KOPT-K1 (cell line): ENCODE results near the gene ADSL.
A peak's percentile ranks its signal among the peaks of the same experiment; 100 is the strongest.

Experiments
- H3K27ac ChIP-seq: fragments of 200-600 bp; sonication (generic); 2 replicates; pipeline ENCODE4 v1.5.1; 2016; ENCODE audit warnings: antibody characterized with exemption, mild to moderate bottlenecking, low read depth, low read length; ENCODE audit not compliant: poor library complexity, severe bottlenecking
- H3K36me3 ChIP-seq: fragments of 200-600 bp; sonication (generic); 2 replicates; pipeline ENCODE4 v1.5.1; 2017; ENCODE audit warnings: antibody characterized with exemption, mild to moderate bottlenecking, low read length, moderate library complexity; ENCODE audit not compliant: insufficient read depth
- H3K9me3 ChIP-seq: fragments of 200-600 bp; sonication (generic); 2 replicates; pipeline ENCODE4 v1.5.1; 2017; ENCODE audit warnings: antibody characterized with exemption, low read length, mild to moderate bottlenecking; ENCODE audit not compliant: insufficient read depth, poor library complexity, severe bottlenecking

ADSL gene

DNA sequence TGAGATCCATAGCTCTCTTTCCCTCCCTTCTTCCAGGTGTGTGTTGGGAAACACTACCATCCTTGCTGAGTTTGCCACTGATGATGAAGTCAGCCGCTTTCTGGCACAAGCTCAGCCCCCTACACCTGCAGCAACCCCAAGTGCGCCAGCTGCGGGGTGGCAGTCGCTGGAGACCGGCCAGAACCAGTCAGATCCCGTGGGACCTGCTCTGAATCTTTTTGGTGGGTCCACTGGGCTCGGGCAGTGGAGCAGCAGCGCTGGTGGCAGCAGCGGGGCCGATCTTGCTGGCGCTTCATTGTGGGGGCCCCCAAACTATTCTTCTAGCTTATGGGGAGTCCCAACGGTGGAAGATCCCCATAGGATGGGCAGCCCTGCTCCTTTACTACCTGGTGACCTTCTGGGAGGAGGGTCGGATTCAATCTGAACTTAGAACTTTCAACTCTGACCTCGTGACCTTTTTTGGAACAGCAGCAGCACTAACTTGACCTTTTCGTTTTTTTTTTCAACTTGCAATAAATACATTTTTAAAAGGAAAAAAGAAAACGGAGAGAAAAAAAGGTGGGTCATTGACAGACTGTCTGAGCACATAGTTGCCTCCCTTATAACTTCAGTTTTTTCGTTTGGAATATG lies 23.4 kb upstream of the ADSL start:
- Histone ChIP-seq H3K36me3 (peaks cover 55% of the 10 kb centered on the region), H3K27ac (peak overlapping the region; percentile 96), H3K9me3 (no peaks in the 10 kb centered on the region)

DNA sequence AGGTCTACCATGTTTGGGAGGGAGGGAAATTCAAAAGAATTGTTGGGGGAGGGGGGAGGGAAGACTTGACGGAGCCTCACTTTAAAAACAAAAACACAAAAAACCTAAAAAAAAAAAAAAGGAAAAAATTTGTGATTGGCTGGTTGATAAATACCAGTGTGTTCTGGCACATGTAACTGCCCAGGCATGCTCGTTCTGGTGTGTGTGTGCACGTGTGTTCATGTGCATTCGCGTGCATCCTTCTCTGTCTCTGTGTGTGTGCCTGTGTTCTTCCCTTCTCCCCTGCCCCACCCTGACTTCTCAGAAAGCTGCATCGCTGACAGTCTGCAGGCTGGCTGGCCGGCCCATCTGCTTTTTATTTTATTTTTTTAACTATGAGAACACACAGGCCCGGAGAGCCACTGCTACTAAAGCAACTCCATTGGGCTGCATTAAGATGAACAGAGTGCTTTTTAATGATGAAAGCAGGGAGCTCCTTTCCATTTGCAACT lies 22.6 kb upstream of the ADSL start:
- H3K27ac ChIP-seq, result peak overlapping the region; percentile 96
- H3K36me3 ChIP-seq, result peaks cover 47% of the 10 kb centered on the region
- H3K9me3 ChIP-seq, result no peaks in the 10 kb centered on the region

DNA sequence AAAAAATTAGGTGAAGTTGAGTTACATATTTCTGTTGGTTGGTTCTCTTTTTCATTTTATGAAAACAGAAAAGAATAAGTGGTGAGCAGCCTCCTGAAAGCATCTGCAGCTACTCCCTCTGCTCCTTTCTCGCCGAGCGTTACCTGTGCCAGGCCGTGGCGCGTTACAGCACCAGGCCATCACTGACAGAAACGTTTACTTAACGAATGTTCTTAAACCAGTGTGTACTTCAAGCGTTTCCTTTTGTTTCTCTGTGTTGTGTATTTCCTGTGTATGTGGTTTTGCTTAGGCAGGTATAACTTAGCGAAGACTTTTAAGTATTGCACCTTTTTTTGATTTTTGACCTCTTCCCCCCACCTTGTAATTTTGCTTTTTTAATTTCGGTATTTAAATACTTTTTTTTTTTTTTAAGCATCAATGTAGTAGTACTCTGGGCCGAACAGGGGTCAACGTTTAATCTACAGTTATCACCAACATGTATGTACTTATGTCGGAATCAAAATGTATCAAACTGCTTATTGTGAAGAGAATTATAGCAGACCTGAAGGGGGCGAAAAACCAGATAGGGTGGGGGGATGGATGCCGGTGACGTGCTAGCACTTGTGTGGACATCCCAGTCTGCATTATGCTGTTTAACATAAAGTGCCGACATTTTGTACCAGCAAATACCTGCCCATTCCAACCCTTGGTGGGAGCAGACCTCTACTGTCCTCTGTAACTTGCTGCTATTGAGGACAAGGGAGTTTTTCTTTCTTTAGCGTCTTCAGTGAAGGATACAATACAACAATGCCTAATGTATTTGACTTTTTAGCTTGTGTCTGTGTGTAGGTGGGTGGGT lies 21.6 kb upstream of the ADSL start:
- no peaks in the 10 kb centered on the region for H3K9me3 ChIP-seq
- peak overlapping the region; percentile 96 for H3K27ac ChIP-seq
- peaks cover 45% of the 10 kb centered on the region for H3K36me3 ChIP-seq

DNA sequence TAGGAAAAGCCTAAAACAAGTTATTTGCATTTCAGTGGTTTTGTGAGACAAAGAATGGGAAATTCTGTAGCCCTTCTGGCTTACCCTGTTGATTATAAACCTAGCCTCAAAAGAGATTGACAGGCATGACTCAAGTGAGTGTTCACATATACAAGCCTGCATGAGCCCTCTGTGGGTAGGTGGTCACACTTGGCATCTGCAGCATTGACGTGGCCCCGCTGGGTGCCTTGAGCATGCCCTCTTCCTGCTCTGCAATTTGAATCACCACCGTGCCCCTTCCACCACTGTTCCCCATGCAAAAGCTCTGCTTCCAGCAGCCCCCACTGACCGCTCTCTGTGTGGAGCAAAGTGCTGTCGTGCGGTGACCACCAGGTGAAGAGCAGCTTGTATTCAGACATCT lies 21.0 kb upstream of the ADSL start:
- no peaks in the 10 kb centered on the region for H3K9me3 ChIP-seq
- peaks cover 42% of the 10 kb centered on the region for H3K36me3 ChIP-seq
- H3K27ac ChIP-seq, result peak overlapping the region; percentile 96

DNA sequence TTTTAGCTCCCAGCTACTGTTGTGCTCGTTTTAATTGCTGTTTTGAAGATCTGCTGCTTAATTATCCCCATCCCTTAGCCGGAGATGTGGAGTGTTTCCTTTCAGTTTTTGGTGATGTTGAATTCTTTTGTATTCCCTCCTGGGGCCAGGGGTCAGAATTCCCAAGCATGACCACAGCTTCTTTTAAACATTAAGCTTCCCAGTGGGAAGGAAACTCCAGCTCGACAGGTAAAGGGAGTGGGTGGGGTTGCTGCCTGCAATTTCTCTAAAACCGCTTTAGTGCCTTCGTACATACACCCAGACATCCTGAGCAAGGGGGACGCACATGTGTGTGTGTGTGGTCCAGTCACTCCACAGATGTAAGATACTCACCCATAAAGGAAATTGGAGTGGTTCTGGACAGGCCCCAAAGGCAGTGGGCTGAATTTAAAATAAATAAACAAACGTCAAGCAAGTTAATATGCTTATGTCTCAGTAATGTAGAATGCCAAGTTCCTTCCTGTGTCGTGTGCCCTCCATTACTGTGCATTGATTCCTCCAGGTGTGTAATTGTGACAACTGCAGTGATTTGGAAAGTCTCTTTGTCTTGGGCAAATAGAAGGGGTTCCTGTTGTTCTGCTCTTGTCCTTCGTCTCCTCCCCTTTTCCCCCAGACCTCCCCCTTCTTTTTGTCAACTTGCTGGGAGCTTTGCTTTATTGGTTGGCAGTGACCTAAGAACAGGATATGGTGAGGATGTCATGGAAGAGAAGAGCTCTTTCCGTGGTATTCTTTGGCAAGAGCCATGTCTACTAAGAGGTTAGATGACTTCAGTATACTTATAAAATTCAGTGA lies 19.2 kb upstream of the ADSL start:
- Histone ChIP-seq H3K9me3 (no peaks in the 10 kb centered on the region), H3K36me3 (peaks cover 31% of the 10 kb centered on the region), H3K27ac (peak overlapping the region; percentile 17)

DNA sequence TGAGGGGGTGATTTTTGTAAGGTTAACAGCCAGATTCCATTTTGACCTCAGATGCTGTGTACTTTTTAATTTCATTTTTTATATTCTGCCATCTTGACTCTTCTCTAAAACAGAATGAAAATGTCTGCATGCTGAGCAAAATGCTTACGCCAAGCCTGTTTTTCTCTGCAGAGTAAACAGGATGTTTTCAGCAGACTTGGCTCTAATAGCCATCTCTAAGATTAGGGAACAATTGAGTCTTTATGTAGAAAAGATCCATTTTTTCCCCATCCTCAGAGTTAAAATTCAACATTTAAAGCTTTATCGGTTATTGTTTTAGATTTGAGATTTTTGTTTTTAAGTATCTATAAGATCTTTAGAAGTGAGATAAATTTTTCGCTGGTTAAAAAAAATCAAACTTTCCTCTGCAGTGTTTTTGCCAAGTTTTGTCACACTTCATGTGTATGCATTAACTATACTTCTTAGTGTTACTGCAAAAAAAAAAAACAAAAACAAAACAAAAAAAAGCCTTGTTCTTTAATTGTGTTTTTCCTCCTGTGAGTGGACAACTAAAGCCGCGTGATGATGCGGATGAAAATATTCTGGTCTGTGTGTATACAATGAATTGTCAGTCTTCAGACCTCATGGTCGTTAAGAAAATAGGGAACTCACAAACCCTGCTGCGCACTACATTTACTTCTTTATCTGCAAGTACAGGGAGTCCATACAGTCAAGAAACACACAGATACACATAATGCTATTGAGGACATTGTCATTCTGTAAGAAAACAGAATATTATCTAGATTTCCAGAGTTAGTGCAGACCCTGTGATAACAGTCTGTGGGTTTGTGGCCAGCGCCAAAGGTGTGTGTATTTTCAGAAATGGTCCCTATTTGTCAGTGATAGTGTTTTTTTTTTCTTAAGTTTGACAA lies 17.5 kb upstream of the ADSL start:
- 0 out of 2 replicates have a peak, but pooled peaks cover 23% of the 10 kb centered on the region for H3K36me3 ChIP-seq
- peak overlapping the region; percentile 67 for H3K27ac ChIP-seq
- no peaks in the 10 kb centered on the region for H3K9me3 ChIP-seq

DNA sequence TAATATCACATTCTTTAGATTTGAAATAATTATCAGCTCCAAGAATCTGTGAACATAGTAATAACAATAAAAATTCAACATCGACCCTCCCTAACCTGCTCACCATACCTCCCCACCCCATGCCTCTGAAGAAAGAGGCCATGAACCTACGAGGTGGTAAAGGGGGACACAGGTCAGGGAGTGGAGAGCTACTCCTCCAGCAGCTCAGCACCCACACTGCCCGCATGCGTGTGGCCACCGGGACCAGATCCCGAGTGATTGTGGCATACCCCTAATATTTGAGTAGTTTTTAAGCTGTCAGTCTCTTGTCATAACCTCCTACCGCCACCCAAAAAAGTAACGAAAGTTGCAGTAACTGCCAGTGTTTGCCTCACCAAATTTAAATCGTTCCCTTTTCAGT lies 16.8 kb upstream of the ADSL start:
- H3K9me3 ChIP-seq, result no peaks in the 10 kb centered on the region
- H3K27ac ChIP-seq, result peak overlapping the region; percentile 67
- H3K36me3 ChIP-seq, result 0 out of 2 replicates have a peak, but pooled peaks cover 23% of the 10 kb centered on the region

DNA sequence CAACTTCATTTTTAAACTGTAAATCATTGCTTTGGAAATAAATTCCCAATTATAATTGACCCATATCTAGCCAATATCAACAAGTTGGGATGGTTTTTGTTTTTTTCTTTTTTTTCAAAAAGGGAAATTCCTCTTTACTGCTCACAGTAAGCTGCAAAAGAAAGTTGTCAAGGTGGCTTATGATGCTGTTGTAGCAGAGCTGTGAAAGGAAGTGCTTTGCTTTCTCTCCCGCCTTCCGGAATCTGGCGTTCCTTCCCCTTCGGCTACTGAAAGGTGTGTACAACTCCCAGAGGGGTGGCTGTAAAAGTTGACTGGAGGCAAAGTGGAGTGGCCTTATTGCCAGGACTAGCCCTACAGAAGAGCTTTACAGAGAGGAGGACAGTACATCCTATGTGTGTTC lies 16.2 kb upstream of the ADSL start:
- 0 out of 2 replicates have a peak, but pooled peaks cover 23% of the 10 kb centered on the region for H3K36me3 ChIP-seq
- H3K27ac ChIP-seq, result peak overlapping the region; percentile 67
- no peaks in the 10 kb centered on the region for H3K9me3 ChIP-seq

DNA sequence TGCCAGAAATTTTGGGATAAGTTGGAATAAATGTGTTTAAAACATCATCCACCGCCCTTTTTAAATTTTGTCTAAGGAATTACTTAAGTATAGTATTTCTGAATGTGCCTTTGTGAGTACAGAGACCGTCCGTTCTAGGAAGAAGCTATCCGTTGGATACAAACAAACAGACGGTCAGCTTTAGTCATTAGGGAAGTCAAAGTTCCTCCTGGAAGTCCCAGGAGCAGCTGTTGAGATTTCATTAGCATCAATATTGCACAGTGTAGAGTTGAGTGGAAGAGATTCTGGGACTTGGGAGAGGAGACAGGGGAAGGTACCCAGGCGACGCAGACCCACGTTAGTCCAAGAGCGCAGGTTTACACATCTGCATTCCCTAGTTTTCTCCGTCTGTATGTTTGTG lies 15.7 kb upstream of the ADSL start:
- H3K9me3 ChIP-seq, result no peaks in the 10 kb centered on the region
- no peak overlapping the region for H3K27ac ChIP-seq
- H3K36me3 ChIP-seq, result 0 out of 2 replicates have a peak, but pooled peaks cover 23% of the 10 kb centered on the region

DNA sequence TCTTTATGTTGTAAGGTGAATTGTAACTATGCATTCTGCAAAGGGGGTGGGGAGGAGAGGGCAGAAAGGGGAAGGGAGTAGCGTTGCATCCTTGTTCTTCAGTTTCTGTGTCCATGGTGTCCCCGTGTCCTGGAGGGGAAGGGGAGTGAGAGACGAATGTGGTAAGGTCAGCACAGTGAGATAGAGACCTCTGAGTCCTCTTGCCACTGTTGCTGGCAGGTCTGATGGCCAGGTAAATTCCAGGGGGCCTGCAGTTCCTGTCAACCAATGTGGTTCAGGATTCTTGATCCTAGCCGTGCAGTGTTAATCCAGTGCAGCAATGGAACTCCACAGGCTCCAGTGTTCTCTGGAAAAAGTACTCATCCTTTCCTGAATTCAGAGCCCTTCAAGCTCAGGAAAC lies 14.6 kb upstream of the ADSL start:
- H3K9me3 ChIP-seq, result no peaks in the 10 kb centered on the region
- H3K27ac ChIP-seq, result peak overlapping the region; percentile 24
- 0 out of 2 replicates have a peak, but pooled peaks cover 20% of the 10 kb centered on the region for H3K36me3 ChIP-seq

DNA sequence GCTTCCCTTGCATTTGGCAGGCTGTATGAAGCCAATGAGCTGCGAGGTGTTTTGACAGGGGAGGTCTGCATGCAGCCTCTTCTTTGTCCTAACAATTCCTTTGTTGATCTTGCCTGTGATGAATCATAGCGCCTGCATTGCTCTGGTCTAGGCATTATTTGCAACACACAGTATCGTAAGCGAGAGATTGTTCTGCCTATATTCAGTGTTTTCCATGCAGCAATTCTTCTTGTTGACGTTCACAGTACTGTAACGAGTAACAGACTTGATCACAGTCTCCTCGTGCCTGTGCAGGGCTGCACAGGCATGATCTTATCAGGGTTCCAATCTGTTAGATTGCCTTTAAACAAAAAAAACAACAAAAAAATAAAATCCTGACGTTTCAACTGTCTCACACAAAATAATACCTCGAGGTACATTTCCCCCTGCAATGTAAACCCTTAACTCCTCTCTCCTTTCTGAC lies 13.9 kb upstream of the ADSL start:
- Histone ChIP-seq H3K9me3 (no peaks in the 10 kb centered on the region), H3K27ac (peak overlapping the region; percentile 24), H3K36me3 (0 out of 2 replicates have a peak, but pooled peaks cover 16% of the 10 kb centered on the region)

DNA sequence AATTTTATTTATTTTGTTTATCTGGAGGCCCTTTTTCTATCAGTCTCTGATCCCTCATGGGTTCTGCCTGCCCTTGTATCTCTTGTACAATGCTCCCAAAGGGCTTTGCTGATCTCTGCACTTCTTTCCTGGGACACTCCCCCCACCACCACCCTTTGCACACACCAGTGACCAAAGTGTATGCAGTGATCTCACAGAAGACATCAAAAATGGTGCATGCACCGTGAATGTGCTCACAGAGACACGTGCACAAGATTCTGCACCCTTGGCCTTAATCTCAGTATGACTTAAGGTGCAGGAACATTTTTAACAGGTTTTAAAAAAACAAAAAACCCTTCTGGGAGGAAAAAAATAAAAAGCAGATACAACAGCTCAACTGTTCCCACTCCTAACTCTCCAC lies 12.2 kb upstream of the ADSL start:
- H3K9me3 ChIP-seq, result no peaks in the 10 kb centered on the region
- peak overlapping the region; percentile 6 for H3K27ac ChIP-seq
- H3K36me3 ChIP-seq, result 0 out of 2 replicates have a peak, but pooled peaks cover 21% of the 10 kb centered on the region

DNA sequence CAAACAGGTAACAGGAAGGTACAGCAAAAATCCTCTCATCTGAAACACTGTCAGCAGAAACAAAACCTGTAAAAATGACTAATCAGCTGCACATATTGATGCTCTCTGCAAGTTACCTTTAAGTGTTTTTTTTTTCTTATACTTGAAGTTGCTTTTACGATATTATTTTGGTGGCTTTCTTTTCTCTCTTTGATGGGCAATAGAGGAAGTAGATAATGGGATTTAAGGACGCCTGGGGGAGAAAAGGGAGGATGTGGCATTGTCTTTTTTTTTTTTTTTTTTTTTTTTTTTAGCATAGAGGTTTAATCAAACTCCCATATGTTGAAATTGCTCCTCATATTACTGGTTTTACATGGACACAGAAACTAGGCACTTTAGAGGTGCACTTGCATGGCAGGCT lies 11.4 kb upstream of the ADSL start:
- peak overlapping the region; percentile 6 for H3K27ac ChIP-seq

DNA sequence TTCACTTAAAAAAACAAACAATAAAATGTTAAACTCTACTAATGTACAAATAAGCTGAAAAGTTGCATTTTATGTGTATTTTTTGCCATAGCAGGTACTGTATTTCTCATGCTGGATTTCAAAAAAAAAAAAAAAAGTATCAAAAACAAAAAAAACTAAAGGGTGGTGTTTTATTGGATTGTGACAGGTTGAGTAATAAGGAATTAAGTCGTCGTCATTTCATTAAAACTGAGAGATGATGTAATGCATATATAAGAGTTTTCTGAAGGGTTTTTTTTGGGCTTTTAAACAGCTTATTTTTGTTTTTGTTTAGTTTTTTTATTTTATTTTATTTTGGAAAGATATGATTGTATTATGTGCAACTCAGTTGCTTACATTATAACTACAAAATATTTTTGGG lies 10.9 kb upstream of the ADSL start:
- 0 out of 2 replicates have a peak, but pooled peaks cover 17% of the 10 kb centered on the region for H3K36me3 ChIP-seq
- no peaks in the 10 kb centered on the region for H3K9me3 ChIP-seq
- no peak overlapping the region for H3K27ac ChIP-seq

More for the DNA sequence above, 11.4 kb upstream of the ADSL start:
- 0 out of 2 replicates have a peak, but pooled peaks cover 21% of the 10 kb centered on the region for H3K36me3 ChIP-seq
- H3K9me3 ChIP-seq, result no peaks in the 10 kb centered on the region
